Mammary epithelial cell (primary cell): ENCODE data around the gene ENTHD1.

ENCODE experiments used
- EZH2 ChIP-seq: IDR thresholded peaks from 2 replicates; pipeline ENCODE4 v1.6.1; 2012; ENCODE audit warnings: low read length, inconsistent platforms, borderline replicate concordance
- TF ChIP-seq, protein P1 (sequence below), 2 donors: IDR thresholded peaks in 1 of 2; conservative IDR thresholded peaks in 1 of 2; 2 replicates each; pipeline ENCODE4 v1.5.1; 2011 to 2012; ENCODE audit warnings: inconsistent platforms in 2 of 2, low read length in 2 of 2, mild to moderate bottlenecking in 2 of 2, control low read depth in 1 of 2, low read depth in 1 of 2; ENCODE audit not compliant: insufficient read depth in 1 of 2; ENCODE audit errors: extremely low read depth in 1 of 2

DNA sequence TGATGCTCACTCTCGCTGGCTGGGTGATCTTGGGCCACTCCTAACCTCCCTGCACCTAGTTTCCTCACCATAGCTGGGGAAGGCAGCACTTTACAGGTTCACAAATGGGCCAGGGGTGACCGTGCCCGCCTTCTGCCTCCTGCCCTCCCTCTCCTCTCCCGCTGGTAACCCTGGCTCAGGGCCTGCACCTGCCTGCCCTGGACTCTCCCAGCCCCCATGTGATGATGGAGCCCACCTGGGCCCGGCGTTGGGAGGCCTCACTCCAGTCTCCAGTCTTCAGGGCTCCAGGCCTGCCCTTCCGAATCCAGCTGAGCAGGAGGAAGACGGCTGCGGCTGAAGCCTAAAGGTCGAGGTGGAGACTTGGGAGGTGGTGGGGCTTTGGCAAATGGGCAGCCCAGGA, 170.1 kb downstream of the ENTHD1 start:
- TF ChIP-seq, protein P1, sequence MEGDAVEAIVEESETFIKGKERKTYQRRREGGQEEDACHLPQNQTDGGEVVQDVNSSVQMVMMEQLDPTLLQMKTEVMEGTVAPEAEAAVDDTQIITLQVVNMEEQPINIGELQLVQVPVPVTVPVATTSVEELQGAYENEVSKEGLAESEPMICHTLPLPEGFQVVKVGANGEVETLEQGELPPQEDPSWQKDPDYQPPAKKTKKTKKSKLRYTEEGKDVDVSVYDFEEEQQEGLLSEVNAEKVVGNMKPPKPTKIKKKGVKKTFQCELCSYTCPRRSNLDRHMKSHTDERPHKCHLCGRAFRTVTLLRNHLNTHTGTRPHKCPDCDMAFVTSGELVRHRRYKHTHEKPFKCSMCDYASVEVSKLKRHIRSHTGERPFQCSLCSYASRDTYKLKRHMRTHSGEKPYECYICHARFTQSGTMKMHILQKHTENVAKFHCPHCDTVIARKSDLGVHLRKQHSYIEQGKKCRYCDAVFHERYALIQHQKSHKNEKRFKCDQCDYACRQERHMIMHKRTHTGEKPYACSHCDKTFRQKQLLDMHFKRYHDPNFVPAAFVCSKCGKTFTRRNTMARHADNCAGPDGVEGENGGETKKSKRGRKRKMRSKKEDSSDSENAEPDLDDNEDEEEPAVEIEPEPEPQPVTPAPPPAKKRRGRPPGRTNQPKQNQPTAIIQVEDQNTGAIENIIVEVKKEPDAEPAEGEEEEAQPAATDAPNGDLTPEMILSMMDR (conservative IDR thresholded peaks at IDR 0.05 in 1 of 2, IDR thresholded peaks at IDR 0.05 in 1 of 2; ENCODE audit: extremely low read depth in 1 of 2, insufficient read depth in 1 of 2, low read depth in 1 of 2, low read length in 2 of 2): no peak
- no peak for TF ChIP-seq EZH2
